A549 treated with Hydrocortisone at 1 μM for 4 hours (cell line): ENCODE measurements around the gene ZNF554. TPM values are rescaled to one million over a fixed set of nuclear protein-coding genes. Genes with fewer than 3 reads are reported as not detected.

Experiments used
- total RNA-seq: library from RNA; stranded (reverse); fragments of 200-300 nt; extraction: Qiagen RNA extraction; gene quantifications from 5 replicates; pipeline ENCODE4 v1.2.3, GENCODE V29; 2022

The ZNF554 gene
- 0.74 to 1.3 TPM (median 1.1 TPM) in 5 replicates for total RNA-seq

GRCh38 chr19:2819540-2820111 lies at the start of gene ZNF554:
TSS of gene ZNF554 (plus strand) at chr19:2819868. CDS start at chr19:2820072, 204 bp downstream.

GRCh38 chr19:2782936-2783780 lies 36.5 kb upstream of the ZNF554 start, which contains the start of gene SGTA:
TSS of gene SGTA (minus strand) at chr19:2783273. CDS start at chr19:2769068, 14,205 bp downstream.

GRCh38 chr19:2785244-2785997 lies 34.2 kb upstream of the ZNF554 start, which contains the start of gene THOP1:
TSS of gene THOP1 (plus strand) at chr19:2785503. CDS start at chr19:2785663, 160 bp downstream.

GRCh38 chr19:2840794-2841791 lies 21.4 kb downstream of the ZNF554 start, which contains the start of gene ZNF555:
TSS of gene ZNF555 (plus strand) at chr19:2841475. CDS start at chr19:2841573, 98 bp downstream.

GRCh38 chr19:2867025-2867991 lies 47.6 kb downstream of the ZNF554 start, which contains the start of gene ZNF556:
TSS of gene ZNF556 (plus strand) at chr19:2867335. CDS start at chr19:2867422, 87 bp downstream.

Other genes starting within 250 kb of the ZNF554 start
- 0.03 to 0.10 TPM (median 0.06 TPM) in 5 replicates for gene GNG7, start 117.2 kb upstream of the ZNF554 start, total RNA-seq
- 3.3 to 4.5 TPM (median 3.7 TPM) in 5 replicates for gene DIRAS1, start 98.5 kb upstream of the ZNF554 start, total RNA-seq
- gene SLC39A3, start 79.9 kb upstream of the ZNF554 start, total RNA-seq, result 23.1 to 29.9 TPM (median 26.7 TPM) in 5 replicates
- 64.3 to 77.5 TPM (median 67.7 TPM) in 5 replicates for gene SGTA, start 36.6 kb upstream of the ZNF554 start, total RNA-seq
- 88.3 to 95.2 TPM (median 94.0 TPM) in 5 replicates for gene THOP1, start 34.4 kb upstream of the ZNF554 start, total RNA-seq
- 1.4 to 2.5 TPM (median 2.5 TPM) in 5 replicates for gene ZNF555, start 21.6 kb downstream of the ZNF554 start, total RNA-seq
- 0.02 to 0.13 TPM (median 0.03 TPM) in 4 of 5 replicates, not detected in the other for gene ZNF556, start 47.5 kb downstream of the ZNF554 start, total RNA-seq
- 3.1 to 3.6 TPM (median 3.3 TPM) in 5 replicates for gene ZNF57, start 81.1 kb downstream of the ZNF554 start, total RNA-seq
- 1.5 to 1.8 TPM (median 1.6 TPM) in 5 replicates for gene ZNF77, start 125.1 kb downstream of the ZNF554 start, total RNA-seq
- gene TLE6, start 157.7 kb downstream of the ZNF554 start, total RNA-seq, result 3.5 to 5.9 TPM (median 4.5 TPM) in 5 replicates
- gene TLE2, start 209.4 kb downstream of the ZNF554 start, total RNA-seq, result 2.3 to 3.9 TPM (median 3.1 TPM) in 5 replicates
- gene TLE5, start 242.6 kb downstream of the ZNF554 start, total RNA-seq, result 192 to 258 TPM (median 251 TPM) in 5 replicates